ENCODE data around the gene OR10X1.

OR10X1 gene

GRCh38 chr1:158579733-158580132, at the start of gene OR10X1:
TSS of gene OR10X1 (minus strand) at chr1:158579899. CDS start at chr1:158579899, 0 bp downstream.
- no peak for DNase-seq (ENCODE audit: low read depth)

- DNase-seq (ENCODE audit: low read depth) = no peak
These were observed 34.1 kb upstream of the OR10X1 start for GRCh38 chr1:158613764-158614163.

- no peak for DNase-seq (ENCODE audit: low read depth)
These were observed 32.2 kb upstream of the OR10X1 start for GRCh38 chr1:158611916-158612315.

GRCh38 chr1:158607296-158607695, 27.6 kb upstream of the OR10X1 start:
- no peak for DNase-seq (ENCODE audit: low read depth)

- DNase-seq (ENCODE audit: low read depth) = no peak
These were observed 25.3 kb upstream of the OR10X1 start, which contains the start of gene OR10Z1 for GRCh38 chr1:158604968-158605367. TSS of gene OR10Z1 (plus strand) at chr1:158605268. CDS start at chr1:158606439, 1,171 bp downstream.

- DNase-seq (ENCODE audit: low read depth) = no peak
These were observed 21.0 kb upstream of the OR10X1 start for GRCh38 chr1:158600735-158601134.

- no peak for DNase-seq (ENCODE audit: low read depth)
These were observed 7.2 kb upstream of the OR10X1 start for GRCh38 chr1:158586942-158587341.

GRCh38 chr1:158583962-158584361, 4.3 kb upstream of the OR10X1 start:
- DNase-seq (ENCODE audit: low read depth) = no peak

- DNase-seq (ENCODE audit: low read depth) = no peak
These were observed 2.1 kb downstream of the OR10X1 start for GRCh38 chr1:158577561-158577960.

- no peak for DNase-seq (ENCODE audit: low read depth)
These were observed 7.5 kb downstream of the OR10X1 start for GRCh38 chr1:158572226-158572625.

GRCh38 chr1:158570480-158570879, 9.2 kb downstream of the OR10X1 start, which contains the start of gene OR6P1:
TSS of gene OR6P1 (minus strand) at chr1:158570580. CDS start at chr1:158563604, 6,976 bp downstream.
- DNase-seq (ENCODE audit: low read depth) = no peak

- DNase-seq (ENCODE audit: low read depth) = no peak
These were observed 15.1 kb downstream of the OR10X1 start for GRCh38 chr1:158564608-158565007.

- no peak for DNase-seq (ENCODE audit: low read depth)
These were observed 15.8 kb downstream of the OR10X1 start for GRCh38 chr1:158563853-158564252.

- DNase-seq (ENCODE audit: low read depth) = no peak
These were observed 20.0 kb downstream of the OR10X1 start for GRCh38 chr1:158559696-158560095.

GRCh38 chr1:158554352-158554751, 25.3 kb downstream of the OR10X1 start, which contains the start of gene OR6Y1:
TSS of gene OR6Y1 (minus strand) at chr1:158554405. CDS start at chr1:158548105, 6,300 bp downstream.
- no peak for DNase-seq (ENCODE audit: low read depth)

- DNase-seq (ENCODE audit: low read depth) = no peak
These were observed 27.4 kb downstream of the OR10X1 start for GRCh38 chr1:158552296-158552695.

- no peak for DNase-seq (ENCODE audit: low read depth)
These were observed 32.2 kb downstream of the OR10X1 start for GRCh38 chr1:158547533-158547932.

- no peak for DNase-seq (ENCODE audit: low read depth)
These were observed 42.1 kb downstream of the OR10X1 start for GRCh38 chr1:158537609-158538008.

- DNase-seq (ENCODE audit: low read depth) = no peak
These were observed 45.2 kb downstream of the OR10X1 start for GRCh38 chr1:158534496-158534895.
